ENCODE data around the gene PTPN22. TPM values are rescaled to one million over a fixed set of nuclear protein-coding genes. Genes with fewer than 3 reads are reported as not detected.
"Not testable (repeated sequence)": the region's sequence is repeated elsewhere in the genome, so short reads cannot be mapped to it uniquely, and the experiment has no call there.

The PTPN22 gene
- total RNA-seq, 1 donor from 2014 or later, result 1.0 TPM

DNA sequence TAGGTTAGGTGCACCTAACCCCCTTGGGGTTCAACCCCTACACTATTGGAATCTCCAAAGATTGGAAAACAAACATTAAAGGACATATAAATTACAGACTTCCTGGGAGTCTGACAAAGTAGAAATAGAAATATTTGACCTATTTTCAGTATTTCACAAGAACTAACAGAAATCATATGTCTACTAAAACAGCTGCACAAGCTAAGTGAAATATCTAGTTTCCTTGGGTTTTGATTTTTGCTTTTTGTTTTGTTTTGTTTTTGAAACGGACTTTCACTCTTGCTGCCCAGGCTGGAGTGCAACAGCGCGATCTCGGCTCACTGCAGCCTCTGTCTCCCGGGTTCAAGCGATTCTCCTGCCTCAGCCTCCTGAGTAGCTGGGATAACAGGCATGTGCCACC, 18.8 kb downstream of the PTPN22 start:
- H3K4me3 ChIP-seq (ENCODE audit: low read length in 3 of 3); H3K36me3 ChIP-seq (ENCODE audit: control insufficient read depth in 3 of 3, insufficient read depth in 3 of 3, low read length in 3 of 3); H3K9me3 ChIP-seq (ENCODE audit: control insufficient read depth in 3 of 3, low read length in 3 of 3); H3K27me3 ChIP-seq (ENCODE audit: control insufficient read depth in 3 of 3, insufficient read depth in 3 of 3, low read length in 3 of 3); H3K4me1 ChIP-seq (ENCODE audit: control insufficient read depth in 3 of 3, insufficient read depth in 3 of 3, low read length in 3 of 3); H3K9ac ChIP-seq (ENCODE audit: low read depth in 1 of 3, low read length in 3 of 3); H3K27ac ChIP-seq (ENCODE audit: low read depth, low read length): not testable (repeated sequence)

DNA sequence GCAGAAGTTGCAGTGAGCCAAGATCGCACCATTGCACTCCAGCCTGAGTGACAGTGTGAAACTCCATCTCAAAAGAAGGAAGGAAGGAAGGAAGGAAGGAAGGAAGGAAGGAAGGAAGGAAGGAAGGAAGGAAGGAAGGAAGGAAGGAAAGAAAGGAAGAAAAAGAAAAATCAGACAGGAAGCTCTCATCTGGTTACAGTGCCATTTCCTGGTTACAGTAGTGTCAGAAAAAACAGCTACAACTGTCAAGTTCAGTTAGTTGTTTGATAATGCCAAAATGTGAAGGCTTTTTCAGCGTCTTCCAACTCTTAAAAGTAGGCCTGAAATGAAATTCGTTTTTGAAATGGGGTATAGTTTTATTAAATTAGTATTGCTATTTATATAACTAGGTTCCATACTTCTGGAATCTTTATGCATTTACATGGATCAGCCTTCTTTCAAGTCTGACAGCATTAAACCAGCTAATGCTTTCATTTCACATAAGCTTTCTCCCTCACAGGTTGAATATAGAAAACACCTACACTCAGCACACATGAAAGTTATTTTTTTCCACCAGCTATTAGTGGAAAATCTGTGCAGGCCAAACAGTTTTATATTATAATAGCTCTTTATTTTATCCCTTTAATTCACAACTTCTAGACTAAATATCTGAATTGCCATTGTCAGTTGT, 21.2 kb downstream of the PTPN22 start:
- Histone ChIP-seq H3K9ac (ENCODE audit: low read depth in 1 of 3, low read length in 3 of 3) (no peak overlapping the region), H3K27ac (ENCODE audit: low read depth, low read length) (no peak overlapping the region)

DNA sequence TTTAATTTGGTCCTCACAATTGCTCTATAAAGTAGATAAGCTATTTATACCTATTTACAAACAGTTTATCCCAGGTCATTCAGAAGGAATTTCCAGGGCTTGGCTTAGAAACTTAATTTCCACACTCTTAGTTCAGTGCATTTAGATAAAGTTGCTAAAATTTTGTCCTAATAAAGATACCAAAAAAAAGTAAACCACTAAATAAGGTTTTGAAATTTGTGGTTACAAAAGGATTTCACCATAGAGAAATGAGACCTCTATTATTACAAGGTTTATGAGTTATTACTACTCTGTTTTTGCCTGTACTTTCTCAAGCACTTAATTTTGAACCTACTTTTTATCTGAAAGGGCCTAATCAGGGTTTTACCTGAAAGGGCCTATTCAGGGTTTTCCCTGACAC, 22.4 kb downstream of the PTPN22 start:
- no peaks in the 10 kb centered on the region for H3K27me3 ChIP-seq (ENCODE audit: control insufficient read depth in 3 of 3, insufficient read depth in 3 of 3, low read length in 3 of 3)
- no peaks in the 10 kb centered on the region for H3K36me3 ChIP-seq (ENCODE audit: control insufficient read depth in 3 of 3, insufficient read depth in 3 of 3, low read length in 3 of 3)
- H3K4me3 ChIP-seq (ENCODE audit: low read length in 3 of 3), result no peak overlapping the region
- no peaks in the 10 kb centered on the region for H3K4me1 ChIP-seq (ENCODE audit: control insufficient read depth in 3 of 3, insufficient read depth in 3 of 3, low read length in 3 of 3)
- H3K27ac ChIP-seq (ENCODE audit: low read depth, low read length), result no peak overlapping the region
- H3K9ac ChIP-seq (ENCODE audit: low read depth in 1 of 3, low read length in 3 of 3), result no peak overlapping the region
- H3K9me3 ChIP-seq (ENCODE audit: control insufficient read depth in 3 of 3, low read length in 3 of 3), result no peaks in the 10 kb centered on the region

More for the DNA sequence above, 21.2 kb downstream of the PTPN22 start:
- Histone ChIP-seq H3K36me3 (ENCODE audit: control insufficient read depth in 3 of 3, insufficient read depth in 3 of 3, low read length in 3 of 3) (no peaks in the 10 kb centered on the region), H3K27me3 (ENCODE audit: control insufficient read depth in 3 of 3, insufficient read depth in 3 of 3, low read length in 3 of 3) (no peaks in the 10 kb centered on the region), H3K4me1 (ENCODE audit: control insufficient read depth in 3 of 3, insufficient read depth in 3 of 3, low read length in 3 of 3) (no peaks in the 10 kb centered on the region), H3K4me3 (ENCODE audit: low read length in 3 of 3) (no peak overlapping the region), H3K9me3 (ENCODE audit: control insufficient read depth in 3 of 3, low read length in 3 of 3) (no peaks in the 10 kb centered on the region)

DNA sequence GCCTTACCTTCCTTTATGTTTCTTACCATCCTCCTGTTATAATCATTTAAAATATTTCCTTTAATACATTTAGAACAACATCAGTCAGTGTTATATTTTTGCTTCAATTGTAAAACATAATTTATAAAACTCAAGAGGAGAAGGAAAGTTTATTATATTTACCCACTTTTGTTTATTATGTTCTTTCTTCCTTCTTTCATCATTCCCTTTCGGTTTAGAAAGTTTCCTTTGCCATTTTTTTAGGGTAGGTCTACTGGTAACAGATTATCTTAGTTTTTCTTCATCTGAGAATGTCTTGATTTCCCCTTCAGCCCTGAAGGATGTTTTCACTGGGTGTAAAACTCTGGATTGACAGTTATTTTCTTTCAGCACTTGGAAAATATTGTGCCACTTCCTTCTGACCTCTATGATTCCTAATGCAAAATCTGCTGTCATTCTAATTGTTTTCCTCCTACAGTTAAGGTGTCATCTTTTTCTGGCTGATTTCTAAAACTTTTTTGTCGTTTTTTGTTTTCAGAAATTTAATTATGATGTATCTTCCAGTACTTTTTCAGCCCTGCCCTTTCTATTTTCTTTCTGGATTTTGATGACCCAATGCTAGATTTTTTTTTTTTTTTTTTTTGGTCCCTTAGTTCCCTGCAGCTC, 25.0 kb downstream of the PTPN22 start:
- no peaks in the 10 kb centered on the region for H3K27me3 ChIP-seq (ENCODE audit: control insufficient read depth in 3 of 3, insufficient read depth in 3 of 3, low read length in 3 of 3)
- H3K4me1 ChIP-seq (ENCODE audit: control insufficient read depth in 3 of 3, insufficient read depth in 3 of 3, low read length in 3 of 3), result no peaks in the 10 kb centered on the region
- no peak overlapping the region for H3K9ac ChIP-seq (ENCODE audit: low read depth in 1 of 3, low read length in 3 of 3)
- H3K36me3 ChIP-seq (ENCODE audit: control insufficient read depth in 3 of 3, insufficient read depth in 3 of 3, low read length in 3 of 3), result no peaks in the 10 kb centered on the region
- no peaks in the 10 kb centered on the region for H3K9me3 ChIP-seq (ENCODE audit: control insufficient read depth in 3 of 3, low read length in 3 of 3)
- no peak overlapping the region for H3K27ac ChIP-seq (ENCODE audit: low read depth, low read length)
- H3K4me3 ChIP-seq (ENCODE audit: low read length in 3 of 3), result no peak overlapping the region

DNA sequence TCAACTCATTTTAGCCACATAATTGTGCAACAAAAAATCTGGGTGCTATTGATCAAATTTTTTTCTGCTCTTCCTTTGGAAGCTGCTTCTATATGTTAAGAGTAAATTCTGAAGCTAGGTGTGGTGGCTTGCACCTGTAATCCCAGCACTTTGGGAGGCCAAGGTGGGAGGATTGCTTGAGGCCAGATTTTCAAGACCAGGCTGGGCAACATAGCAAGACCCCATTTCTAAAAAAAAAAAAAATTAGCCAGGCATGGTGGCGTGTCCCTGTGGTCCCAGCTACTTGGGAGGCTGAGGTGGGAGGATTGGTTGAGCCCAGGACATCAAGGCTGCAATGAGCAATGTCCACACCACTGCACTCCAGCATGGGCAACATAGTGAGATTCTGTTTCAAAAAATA, 35.0 kb downstream of the PTPN22 start:
- H3K27ac ChIP-seq (ENCODE audit: low read depth, low read length), result no peak overlapping the region
- H3K27me3 ChIP-seq (ENCODE audit: control insufficient read depth in 3 of 3, insufficient read depth in 3 of 3, low read length in 3 of 3), result no peaks in the 10 kb centered on the region
- H3K9ac ChIP-seq (ENCODE audit: low read depth in 1 of 3, low read length in 3 of 3), result no peak overlapping the region
- H3K4me3 ChIP-seq (ENCODE audit: low read length in 3 of 3), result no peak overlapping the region
- H3K36me3 ChIP-seq (ENCODE audit: control insufficient read depth in 3 of 3, insufficient read depth in 3 of 3, low read length in 3 of 3), result no peaks in the 10 kb centered on the region
- no peaks in the 10 kb centered on the region for H3K4me1 ChIP-seq (ENCODE audit: control insufficient read depth in 3 of 3, insufficient read depth in 3 of 3, low read length in 3 of 3)
- no peaks in the 10 kb centered on the region for H3K9me3 ChIP-seq (ENCODE audit: control insufficient read depth in 3 of 3, low read length in 3 of 3)

DNA sequence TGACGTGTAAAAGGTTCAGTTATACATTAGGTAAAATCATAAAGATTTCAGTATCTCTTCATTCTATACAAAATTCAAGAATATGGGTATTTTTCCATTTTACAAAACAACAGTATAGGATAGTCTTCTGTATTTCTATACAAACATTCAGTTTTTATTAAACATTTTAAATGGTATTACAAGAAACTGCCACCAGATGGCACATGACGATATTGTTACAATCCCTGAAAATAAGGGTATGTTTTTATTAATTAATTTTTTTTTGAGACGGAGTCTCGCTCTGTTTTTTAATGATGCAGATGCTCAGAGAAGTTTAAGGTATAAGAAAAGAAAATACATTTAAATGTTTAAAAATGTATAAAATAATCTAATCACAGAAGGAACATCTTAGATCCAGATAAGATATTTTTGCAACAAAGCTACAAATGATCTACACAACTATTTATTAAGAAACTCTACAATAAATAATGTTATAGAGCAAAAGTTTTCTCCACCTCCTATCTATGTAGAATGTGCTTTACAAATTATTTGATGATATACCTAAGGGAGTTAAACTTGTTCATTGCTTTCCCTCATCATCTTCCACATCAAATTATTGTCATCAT, 35.7 kb downstream of the PTPN22 start:
- Histone ChIP-seq H3K4me1 (ENCODE audit: control insufficient read depth in 3 of 3, insufficient read depth in 3 of 3, low read length in 3 of 3) (no peaks in the 10 kb centered on the region), H3K4me3 (ENCODE audit: low read length in 3 of 3) (no peak overlapping the region), H3K36me3 (ENCODE audit: control insufficient read depth in 3 of 3, insufficient read depth in 3 of 3, low read length in 3 of 3) (no peaks in the 10 kb centered on the region), H3K27ac (ENCODE audit: low read depth, low read length) (no peak overlapping the region), H3K9ac (ENCODE audit: low read depth in 1 of 3, low read length in 3 of 3) (no peak overlapping the region), H3K27me3 (ENCODE audit: control insufficient read depth in 3 of 3, insufficient read depth in 3 of 3, low read length in 3 of 3) (no peaks in the 10 kb centered on the region), H3K9me3 (ENCODE audit: control insufficient read depth in 3 of 3, low read length in 3 of 3) (no peaks in the 10 kb centered on the region)

DNA sequence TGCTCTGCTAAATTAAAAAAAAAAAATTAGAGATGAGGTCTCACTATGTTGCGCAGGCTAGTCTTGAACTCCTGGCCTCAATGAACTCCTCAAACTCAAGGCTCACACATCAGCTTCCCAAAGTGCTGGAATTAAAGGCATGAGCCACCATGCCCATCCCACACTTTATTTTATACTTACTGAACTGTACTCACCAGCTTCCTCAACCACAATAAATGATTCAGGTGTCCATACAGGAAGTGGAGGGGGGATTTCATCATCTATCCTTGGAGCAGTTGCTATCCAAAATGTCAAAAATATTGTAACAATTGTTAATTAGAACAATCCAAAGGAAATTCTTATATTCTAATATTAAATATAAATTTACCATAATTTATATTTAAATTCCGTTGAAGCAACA, 36.8 kb downstream of the PTPN22 start:
- H3K9ac ChIP-seq (ENCODE audit: low read depth in 1 of 3, low read length in 3 of 3), result no peak overlapping the region
- no peaks in the 10 kb centered on the region for H3K36me3 ChIP-seq (ENCODE audit: control insufficient read depth in 3 of 3, insufficient read depth in 3 of 3, low read length in 3 of 3)
- no peaks in the 10 kb centered on the region for H3K9me3 ChIP-seq (ENCODE audit: control insufficient read depth in 3 of 3, low read length in 3 of 3)
- no peak overlapping the region for H3K4me3 ChIP-seq (ENCODE audit: low read length in 3 of 3)
- no peaks in the 10 kb centered on the region for H3K4me1 ChIP-seq (ENCODE audit: control insufficient read depth in 3 of 3, insufficient read depth in 3 of 3, low read length in 3 of 3)
- H3K27me3 ChIP-seq (ENCODE audit: control insufficient read depth in 3 of 3, insufficient read depth in 3 of 3, low read length in 3 of 3), result no peaks in the 10 kb centered on the region
- no peak overlapping the region for H3K27ac ChIP-seq (ENCODE audit: low read depth, low read length)

DNA sequence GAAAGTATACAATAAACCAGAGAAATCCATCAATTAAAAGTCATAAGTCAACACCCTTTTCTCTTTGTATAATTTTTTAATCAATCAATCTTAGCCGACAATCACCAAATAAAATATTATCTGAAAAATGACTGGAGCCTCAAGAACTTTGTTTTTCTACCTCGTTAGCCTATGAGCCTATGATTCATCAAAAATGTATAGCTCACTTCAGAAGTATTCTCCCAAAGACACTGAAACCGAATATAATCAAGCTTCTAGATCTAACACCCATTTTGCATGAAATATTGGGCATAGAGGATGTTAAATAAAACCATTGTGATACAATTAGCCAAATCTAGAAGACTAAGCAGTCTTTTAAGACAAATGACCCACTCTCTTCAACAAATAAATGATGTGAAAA, 41.5 kb downstream of the PTPN22 start:
- Histone ChIP-seq H3K27me3 (ENCODE audit: control insufficient read depth in 3 of 3, insufficient read depth in 3 of 3, low read length in 3 of 3) (no peaks in the 10 kb centered on the region), H3K9ac (ENCODE audit: low read depth in 1 of 3, low read length in 3 of 3) (no peak overlapping the region), H3K4me3 (ENCODE audit: low read length in 3 of 3) (no peak overlapping the region), H3K9me3 (ENCODE audit: control insufficient read depth in 3 of 3, low read length in 3 of 3) (no peaks in the 10 kb centered on the region), H3K27ac (ENCODE audit: low read depth, low read length) (no peak overlapping the region), H3K4me1 (ENCODE audit: control insufficient read depth in 3 of 3, insufficient read depth in 3 of 3, low read length in 3 of 3) (no peaks in the 10 kb centered on the region), H3K36me3 (ENCODE audit: control insufficient read depth in 3 of 3, insufficient read depth in 3 of 3, low read length in 3 of 3) (no peaks in the 10 kb centered on the region)

DNA sequence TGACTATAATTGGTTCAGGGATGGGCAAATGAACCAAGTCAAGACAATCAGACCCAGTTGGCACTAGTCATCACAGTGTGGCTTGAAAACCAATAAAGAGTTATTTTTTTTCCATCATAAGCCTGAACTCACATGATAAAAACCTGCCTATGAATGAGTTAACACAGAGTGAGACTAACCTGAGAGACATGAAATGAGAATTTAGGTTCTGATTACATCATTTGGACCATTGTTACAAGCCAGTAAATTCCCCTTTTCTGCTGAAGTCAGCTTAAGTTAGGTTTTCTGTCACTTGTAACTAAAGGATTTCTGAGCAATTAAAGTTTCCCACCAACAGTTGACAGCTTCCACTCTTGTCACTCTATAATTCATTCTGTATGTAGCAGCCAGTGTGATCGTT, 49.6 kb downstream of the PTPN22 start:
- no peaks in the 10 kb centered on the region for H3K4me1 ChIP-seq (ENCODE audit: control insufficient read depth in 3 of 3, insufficient read depth in 3 of 3, low read length in 3 of 3)
- H3K36me3 ChIP-seq (ENCODE audit: control insufficient read depth in 3 of 3, insufficient read depth in 3 of 3, low read length in 3 of 3), result no peaks in the 10 kb centered on the region
- H3K9me3 ChIP-seq (ENCODE audit: control insufficient read depth in 3 of 3, low read length in 3 of 3), result no peaks in the 10 kb centered on the region
- H3K9ac ChIP-seq (ENCODE audit: low read depth in 1 of 3, low read length in 3 of 3), result no peak overlapping the region
- H3K27me3 ChIP-seq (ENCODE audit: control insufficient read depth in 3 of 3, insufficient read depth in 3 of 3, low read length in 3 of 3), result no peaks in the 10 kb centered on the region
- H3K4me3 ChIP-seq (ENCODE audit: low read length in 3 of 3), result no peak overlapping the region
- no peak overlapping the region for H3K27ac ChIP-seq (ENCODE audit: low read depth, low read length)

DNA sequence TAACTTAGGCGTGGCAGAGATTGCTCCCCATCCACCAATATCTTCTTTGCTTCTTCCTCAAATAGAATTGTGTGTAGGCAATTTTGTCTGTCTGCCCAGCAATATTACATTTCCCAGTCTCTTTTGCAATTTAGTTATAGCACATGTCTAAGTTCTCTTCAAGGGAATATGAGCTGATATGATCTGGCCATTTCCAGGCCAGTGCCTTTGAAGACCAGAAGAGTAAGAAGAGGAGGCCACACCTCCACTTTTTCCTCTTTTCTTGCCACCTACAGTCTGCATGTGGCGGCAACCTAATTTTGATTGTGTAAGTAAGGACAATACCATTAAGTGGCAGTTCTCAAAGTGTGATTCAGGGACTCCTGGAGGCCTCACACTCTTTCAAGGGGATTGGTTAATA, 52.9 kb downstream of the PTPN22 start:
- Histone ChIP-seq H3K9ac (ENCODE audit: low read depth in 1 of 3, low read length in 3 of 3) (no peak overlapping the region), H3K27ac (ENCODE audit: low read depth, low read length) (no peak overlapping the region), H3K36me3 (ENCODE audit: control insufficient read depth in 3 of 3, insufficient read depth in 3 of 3, low read length in 3 of 3) (no peaks in the 10 kb centered on the region), H3K4me1 (ENCODE audit: control insufficient read depth in 3 of 3, insufficient read depth in 3 of 3, low read length in 3 of 3) (no peaks in the 10 kb centered on the region), H3K4me3 (ENCODE audit: low read length in 3 of 3) (no peak overlapping the region), H3K9me3 (ENCODE audit: control insufficient read depth in 3 of 3, low read length in 3 of 3) (no peaks in the 10 kb centered on the region), H3K27me3 (ENCODE audit: control insufficient read depth in 3 of 3, insufficient read depth in 3 of 3, low read length in 3 of 3) (no peaks in the 10 kb centered on the region)

Measured in skeletal muscle tissue (tissue), 4 donors.